ENCODE measurements around the gene VEPH1.

The VEPH1 gene

DNA sequence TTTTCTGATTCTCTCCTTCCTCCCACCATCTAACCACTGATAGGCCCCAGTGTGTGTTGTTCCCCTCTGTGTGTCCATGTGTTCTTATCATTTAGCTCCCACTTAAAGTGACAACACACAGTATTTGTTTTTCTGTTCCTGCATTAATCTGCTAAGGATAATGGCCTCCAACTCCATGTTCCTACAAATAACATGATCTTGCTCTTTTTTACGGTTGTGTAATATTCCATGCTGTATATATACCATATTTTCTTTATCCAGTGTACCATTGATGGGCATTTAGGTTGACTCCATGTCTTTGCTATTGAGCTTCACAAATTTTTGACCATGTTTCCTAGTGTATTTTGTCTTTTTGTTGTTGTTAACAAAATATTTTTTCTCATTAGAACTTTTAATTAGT lies 30.6 kb downstream of the VEPH1 start:
- DNase-seq, result no peak

DNA sequence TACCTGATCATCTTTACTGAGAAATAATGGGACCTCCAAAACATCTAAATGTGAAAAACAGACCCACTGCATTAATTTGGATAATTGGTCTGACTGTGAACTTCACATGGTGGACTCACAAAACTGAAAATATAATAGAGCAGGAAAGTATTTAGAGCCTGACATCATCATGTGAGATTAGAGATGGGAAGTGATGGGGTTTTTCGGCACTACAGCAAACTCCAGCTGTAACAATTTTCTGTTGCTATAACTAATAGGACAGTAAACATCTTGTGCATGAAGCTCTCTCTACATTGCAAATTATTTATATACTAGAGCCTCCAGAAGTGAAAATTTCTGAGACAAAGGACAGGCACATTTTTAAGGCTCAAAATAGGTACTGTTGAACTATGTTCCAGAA lies 32.2 kb downstream of the VEPH1 start:
- no peak for DNase-seq

DNA sequence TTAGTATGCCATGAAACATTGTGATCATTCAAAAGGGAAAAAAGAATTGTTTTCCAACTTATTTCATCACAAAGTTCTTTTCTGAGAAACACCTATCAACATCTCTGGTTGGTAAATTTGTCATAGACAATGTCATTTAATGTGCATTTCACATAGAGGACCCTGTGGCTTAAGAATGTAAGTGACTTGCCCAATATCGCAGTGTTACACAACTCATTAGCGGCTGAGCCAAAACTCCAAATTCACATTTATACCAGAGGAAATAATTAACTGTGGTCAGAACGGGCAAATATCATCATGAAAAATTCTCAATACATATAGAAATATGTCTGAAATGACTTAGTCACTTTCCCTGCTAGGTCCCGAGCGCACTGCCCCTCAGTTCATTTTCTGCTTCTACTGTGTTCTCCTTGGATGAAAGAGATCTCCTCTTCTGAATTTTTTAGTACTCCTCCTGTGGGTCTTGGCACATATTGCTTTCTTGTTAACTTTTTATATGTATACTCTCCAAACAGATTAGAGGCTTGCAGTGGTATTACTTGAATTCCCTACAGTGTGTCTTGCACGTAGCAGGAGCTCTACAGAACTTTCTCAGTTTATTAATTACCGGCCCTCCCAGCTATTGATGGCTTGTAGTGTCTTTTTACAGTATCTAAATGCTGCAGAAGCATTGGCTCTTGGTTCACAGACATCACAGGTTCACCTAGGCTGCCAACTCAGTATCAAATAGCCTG lies 33.5 kb downstream of the VEPH1 start:
- DNase-seq, result no peak

DNA sequence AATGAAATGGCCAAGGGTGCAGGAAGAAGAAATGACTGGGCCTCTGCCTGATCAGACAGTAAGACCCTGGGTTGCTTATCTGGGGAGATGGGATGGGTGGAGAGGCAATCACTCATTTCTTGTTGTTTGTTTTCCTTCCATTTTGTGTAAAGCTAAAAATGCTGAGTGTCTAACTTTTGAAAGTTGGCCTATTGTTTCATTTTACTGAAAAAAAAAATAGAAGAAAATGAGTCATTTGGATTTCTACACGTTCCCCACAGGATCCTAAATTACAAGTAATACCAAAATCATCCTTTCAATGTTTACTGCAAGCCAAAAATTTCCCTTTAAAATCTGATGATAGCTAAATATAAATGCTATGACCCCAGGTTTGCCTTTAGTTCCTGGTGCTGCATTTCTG lies 36.0 kb downstream of the VEPH1 start:
- DNase-seq, result no peak

DNA sequence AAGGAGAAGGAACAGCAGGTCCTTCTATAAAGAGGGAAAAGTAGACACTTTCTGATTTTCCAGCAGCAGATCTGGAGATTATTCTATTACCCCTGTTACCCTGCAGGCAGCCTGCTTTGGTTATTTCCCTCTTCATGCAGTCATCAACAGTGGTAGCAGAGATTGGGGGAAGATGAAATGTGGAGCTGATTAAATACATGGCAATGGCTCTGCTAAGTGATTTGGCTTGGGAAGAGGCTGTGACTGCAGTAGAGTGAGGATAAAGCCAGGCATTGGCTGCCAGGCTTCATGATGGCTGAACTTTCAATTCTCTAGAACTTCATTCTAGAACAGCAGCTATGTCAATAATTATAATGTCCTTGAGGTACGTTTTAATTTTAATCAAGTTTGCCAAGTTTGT lies 37.5 kb downstream of the VEPH1 start:
- DNase-seq, result no peak

DNA sequence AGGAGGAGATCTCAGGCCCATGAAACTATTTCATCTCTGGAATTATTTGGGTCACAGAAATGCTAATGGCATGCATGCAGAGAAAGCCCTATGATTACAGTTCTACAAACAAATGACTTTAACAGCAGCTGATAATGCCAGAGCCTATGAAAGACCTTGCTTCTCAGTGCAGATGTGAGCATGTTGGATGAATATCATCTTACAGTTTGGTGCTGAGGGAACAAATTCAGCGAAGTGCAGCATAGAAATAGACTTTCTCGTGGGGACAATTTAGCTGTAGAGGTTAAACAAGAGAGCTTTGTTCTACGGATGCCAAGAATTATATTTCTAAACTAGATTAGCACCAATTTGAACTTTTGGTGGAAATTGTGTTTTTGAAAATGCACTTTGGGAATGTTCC lies 38.9 kb downstream of the VEPH1 start:
- no peak for DNase-seq

DNA sequence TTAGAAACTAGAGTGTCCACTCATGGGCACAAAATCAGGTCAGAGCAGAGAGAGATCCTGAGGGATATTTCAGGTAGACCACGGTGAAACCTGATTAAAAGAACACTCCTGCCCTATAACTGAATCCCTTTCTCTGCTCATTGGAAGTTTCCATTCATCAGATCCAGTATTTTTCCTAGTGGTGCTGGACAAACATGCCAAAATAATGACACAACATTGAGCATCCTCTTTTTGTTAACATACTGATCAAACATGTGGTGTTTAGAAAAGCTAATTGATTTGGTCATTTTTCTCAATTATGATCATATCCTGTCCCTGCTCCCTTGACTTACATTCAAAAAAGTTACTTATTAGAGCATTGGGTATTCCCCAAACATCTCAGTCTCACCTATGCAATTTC lies 39.4 kb downstream of the VEPH1 start:
- DNase-seq, result no peak

DNA sequence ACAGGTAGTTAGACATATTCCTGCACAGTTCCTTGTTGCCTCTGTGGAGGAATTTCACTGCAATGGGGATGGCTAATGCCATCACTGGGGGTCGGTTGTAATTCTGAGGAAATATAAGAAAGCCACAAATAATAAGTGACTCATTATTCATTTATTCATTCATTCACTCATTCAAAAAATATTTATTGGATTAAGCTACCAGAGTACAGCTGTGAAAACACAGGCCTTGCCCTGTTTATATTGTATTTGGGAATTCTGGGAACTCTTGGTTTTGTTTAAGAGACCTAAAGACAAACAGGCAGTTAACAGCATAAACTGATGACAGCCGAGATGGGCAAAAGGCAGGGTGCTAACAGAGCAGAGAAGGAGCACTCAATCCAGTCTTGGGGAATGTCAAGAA lies 43.0 kb downstream of the VEPH1 start:
- DNase-seq, result no peak

DNA sequence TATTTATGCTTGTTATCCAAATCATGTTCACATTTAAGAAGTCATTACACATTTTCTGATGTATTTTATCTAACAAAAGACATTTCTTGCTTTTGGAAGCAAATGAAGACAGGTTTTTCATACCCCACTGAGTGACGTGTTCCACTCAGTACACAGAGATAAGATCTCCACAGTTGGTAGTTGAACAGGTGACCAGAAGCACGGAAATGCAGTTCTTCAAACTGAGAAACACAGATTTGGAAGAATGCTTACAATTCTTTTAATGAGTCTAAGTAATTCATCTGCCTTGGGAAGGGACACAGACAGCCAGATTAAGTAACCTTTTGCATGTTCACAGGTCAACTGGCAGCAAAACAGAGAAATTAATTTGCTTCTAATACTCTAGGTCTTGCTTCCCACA lies 43.5 kb downstream of the VEPH1 start:
- no peak for DNase-seq

DNA sequence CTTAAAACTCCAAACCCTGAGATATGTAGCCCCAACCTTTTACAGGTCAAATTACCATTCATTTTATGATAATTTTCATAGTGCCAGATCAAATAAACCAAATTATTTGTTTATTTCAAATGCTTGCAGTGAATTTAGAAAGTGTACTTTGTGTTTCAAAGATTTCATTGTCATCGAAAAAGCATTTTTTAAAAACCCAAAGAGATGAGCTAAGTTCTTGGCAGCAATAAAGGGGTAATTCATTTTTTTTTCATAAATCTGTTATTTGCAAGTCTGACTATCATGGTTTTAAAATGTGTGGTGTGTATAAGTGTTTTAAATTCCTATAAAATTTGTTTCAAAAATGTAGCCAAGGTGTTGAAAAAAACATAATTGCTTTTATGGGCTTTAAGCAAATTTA lies 49.4 kb downstream of the VEPH1 start:
- DNase-seq, result no peak

DNA sequence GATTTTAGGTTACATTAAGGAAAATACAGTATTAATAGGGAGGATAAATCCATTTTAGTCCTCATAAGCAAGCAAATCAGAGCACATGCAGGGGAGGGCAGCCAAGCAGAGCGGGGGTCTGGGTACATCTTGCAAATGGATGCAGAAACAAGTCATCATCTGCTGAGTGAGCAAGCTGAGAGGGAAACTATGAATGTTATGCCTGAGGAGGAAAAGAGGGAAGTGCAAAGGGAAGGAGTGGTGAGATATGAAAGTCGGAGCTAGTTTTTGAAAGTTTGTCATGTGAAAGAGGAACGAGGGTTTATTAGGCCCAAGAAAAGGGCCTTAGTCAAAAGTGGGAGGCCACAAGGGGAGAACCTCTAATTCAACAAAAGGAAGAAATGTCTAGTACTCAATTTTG lies 51.1 kb downstream of the VEPH1 start:
- no peak for DNase-seq

DNA sequence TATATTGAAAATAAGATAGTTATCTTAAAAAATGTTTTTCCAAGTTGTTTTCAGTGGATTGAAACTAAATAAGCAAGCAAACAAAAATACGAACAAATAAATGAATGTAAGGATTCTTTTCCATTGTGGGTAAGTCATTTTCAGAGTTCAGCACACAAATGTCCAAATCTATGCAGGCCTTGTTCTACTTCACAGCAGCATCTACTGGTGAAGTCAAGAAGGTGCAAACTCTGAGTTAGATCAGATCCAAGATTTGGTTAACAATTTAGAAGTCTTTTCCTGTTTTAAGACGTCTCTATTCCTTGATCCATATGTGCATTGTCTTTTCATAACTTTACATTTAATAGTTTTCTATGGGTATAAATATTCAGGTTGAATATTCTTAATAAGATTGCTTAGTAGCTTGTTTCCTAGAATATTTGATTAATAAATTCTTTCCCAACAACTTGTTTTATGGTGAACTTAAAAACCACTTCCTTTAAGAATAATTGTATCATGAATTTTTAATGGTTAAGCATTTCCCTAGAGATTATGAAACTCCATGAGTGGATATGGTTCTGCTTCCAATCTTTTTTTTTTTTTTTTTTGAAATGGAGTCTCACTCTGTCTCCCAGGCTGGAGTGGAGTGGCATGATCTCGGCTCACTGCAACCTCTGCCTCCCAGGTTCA lies 56.1 kb downstream of the VEPH1 start:
- no peak for DNase-seq

DNA sequence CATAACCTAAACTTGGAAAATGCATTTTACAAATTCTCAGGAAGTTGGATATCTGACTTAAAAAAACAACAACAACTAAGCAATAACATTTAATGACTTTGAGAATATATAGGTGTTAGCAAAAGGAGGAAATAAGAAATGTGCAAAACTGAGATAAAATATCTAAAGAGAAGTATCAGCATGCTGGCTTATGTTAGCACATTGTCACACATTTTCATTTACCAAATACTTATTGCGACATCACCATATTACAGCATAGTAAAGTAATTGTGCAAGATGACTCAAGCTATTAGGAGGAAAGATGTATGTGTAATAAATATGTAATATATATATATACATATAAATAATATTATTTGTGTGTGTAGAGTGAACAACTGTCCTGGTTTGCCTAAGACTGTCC lies 57.4 kb downstream of the VEPH1 start:
- DNase-seq, result no peak

DNA sequence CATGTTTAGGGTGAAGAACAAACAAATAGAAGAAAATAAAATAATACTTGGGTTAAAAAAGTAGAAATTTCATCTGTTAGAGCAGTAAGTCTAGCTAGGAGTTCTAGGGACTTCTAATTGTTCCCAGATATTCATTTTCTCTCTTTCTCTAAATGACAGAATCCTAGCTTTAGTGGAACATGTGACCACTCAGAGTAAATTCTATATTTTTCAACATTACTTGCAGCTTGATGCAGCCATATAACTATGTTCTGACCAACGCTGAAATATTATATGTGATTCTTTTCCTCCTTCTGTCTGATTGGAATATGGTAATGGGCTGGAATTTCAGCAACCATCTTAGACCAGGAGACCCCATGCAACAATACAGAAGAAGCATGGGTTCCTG lies 58.4 kb downstream of the VEPH1 start:
- DNase-seq, result no peak

DNA sequence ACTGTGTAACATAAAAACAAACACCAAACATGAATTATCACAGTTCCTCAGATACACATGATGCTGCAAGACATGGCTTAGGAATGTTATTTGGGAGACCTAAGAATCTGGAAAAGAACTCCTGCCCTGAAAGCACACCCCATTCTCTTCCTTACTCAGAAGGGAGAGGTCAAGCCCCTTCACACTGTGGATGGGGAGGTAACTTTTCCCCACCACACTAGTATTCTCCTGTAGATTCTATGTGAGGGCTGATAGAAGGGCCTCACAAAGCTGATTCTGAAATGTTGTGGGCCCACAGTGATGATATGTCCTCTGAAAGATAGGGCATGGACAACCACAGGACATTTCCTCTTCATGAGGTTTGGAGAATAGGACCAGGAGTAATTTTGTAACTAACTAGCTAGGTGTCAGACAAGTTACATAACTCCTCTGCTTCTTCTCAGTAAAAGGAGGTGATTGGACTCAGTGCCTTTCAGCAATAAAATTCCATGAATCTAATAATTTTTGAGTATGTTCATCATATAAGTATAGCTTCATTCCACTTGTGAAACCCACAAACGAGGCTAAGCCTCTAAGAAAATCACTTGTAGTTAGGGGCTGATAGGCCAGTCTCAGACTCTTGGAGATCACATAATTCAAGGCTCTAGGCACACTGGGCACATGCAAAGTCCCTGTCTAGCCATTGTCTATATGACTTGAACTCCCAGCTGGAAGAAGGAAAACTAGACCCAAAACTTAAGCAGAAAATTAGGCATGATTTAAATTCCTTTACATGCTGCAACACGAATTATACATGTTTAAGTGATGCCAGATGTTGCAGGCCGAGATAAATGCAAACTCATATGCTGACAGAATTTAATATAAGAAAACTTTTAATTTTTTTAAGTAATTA lies 59.1 kb downstream of the VEPH1 start:
- no peak for DNase-seq

DNA sequence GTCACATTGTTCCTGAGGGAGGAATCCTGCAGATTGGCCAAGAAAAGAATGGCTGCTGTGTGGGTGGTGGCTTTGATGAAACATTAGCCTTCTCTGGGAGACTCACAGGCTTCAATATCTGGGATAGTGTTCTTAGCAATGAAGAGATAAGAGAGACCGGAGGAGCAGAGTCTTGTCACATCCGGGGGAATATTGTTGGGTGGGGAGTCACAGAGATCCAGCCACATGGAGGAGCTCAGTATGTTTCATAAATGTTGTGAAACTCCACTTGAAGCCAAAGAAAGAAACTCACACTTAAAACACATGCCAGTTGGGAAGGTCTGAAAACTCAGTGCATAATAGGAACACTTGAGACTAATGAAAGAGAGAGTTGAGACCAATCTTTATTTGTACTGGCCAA lies 60.5 kb downstream of the VEPH1 start:
- DNase-seq, result no peak

DNA sequence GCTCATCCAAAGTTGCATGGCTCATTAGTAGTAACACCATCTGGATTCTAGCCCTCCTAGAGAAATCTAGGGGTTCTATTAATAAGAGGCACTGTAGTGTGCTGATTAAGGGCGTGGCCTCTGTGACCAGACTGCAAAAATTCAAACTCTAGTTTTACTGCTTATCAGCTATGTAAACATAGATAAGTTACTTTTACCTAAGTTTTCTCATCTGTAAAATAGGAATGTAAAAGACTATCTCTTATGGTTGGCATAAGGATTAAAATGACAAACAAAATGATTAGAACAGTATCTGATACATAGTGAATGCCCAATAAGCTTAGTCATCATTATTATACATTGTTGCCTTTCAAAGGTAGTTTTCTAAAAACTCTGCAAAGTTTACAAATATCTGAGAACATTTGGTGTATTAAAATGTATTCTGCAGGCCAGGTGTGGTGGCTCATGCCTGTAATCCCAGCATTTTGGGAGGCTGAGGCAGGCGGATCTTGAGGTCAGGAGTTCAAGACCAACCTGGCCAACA lies 62.1 kb downstream of the VEPH1 start:
- no peak for DNase-seq

DNA sequence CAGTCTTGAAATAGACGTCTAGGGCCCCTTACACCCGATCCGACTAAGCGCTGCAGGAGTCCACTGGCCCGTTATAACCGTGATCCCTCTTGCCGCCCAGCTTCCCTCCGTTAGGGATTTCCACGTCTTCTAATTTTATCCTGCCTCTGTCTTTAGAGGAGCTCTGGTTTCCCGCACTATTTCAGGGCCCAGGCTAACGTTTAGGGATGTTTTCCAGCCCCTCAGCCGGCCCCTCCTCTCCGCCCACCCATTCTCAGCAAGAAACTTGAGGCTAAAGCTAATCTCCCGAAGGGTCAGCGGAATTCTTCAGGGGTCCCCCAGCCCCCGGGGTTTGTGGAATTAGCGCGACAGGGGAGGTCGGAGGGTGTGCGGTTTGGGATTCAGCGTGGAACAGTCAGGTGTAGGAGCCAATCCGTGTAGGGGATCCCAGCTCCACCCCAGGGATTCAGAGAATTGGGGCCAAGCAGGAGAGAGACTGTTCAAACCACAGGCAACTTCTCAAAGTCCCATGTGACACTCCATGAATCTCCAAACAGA lies 65.0 kb downstream of the VEPH1 start:
- DNase-seq, result no peak

DNA sequence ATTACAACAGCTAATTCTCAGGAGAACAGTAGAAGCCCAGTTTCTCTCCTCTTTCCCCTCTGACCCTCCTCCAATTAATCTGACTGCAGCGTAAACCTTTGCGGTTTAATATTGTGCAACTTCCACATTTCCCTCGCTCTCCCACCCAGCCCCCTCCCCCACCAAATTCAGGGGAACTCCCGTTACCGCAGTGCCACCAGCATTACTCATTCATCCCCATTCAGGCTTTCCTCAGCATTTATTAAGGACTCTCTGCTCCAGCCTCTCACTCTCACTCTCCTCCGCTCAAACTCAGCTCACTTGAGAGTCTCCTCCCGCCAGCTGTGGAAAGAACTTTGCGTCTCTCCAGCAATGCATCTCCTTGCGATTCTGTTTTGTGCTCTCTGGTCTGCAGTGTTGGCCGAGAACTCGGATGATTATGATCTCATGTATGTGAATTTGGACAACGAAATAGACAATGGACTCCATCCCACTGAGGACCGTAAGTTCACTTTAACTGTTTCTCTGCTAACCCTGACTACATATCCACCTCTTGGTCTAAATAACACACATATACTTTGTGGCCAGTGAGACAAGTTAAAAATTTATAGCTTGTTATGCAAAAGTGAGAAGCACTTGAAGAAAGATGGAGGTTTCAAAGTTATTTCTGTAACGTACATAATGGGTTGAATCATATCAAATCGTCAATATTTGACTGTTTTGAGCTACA lies 66.5 kb downstream of the VEPH1 start, which contains the start of gene PTX3:
Gene PTX3 (plus strand): TSS at position 268 of the 709 bp plus-strand sequence. CDS start 84 bp downstream, at position 352.
- no peak for DNase-seq

DNA sequence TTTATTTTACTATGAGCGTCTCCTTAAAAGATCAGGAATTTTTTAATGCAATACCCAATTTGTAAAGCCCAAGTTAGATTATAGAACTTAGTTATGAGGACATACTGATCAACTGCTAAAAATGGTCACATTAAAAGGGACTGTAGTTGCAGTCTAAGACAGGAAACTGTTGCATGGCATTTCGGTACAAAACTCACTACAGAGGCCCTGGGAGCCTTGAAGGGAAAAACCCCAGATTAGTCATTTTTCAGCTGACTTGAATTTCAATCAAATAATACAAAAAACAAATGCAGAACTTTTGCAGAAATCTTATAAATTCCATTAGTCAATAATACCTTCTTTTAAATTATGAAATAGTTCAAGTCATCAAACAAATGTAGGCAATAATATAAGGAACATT lies 73.5 kb downstream of the VEPH1 start:
- DNase-seq, result no peak

DNA sequence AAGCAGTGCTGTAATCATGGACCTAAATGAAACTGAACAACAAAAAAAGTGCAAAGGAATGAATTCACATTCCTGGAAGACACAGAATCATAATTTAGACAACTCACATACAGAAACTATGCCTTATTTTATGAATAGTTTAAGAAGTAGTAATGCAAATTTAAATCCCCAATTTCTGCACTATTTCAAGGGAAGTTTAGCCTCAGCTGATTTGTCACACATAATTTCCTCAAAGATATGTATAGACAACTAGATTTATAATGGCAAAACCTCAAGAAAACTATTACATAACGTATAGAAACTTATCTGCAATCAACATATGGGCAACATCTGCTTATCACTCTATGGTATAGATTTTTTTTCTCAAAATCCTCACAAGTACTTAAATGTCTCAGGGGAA lies 74.4 kb downstream of the VEPH1 start:
- no peak for DNase-seq

DNA sequence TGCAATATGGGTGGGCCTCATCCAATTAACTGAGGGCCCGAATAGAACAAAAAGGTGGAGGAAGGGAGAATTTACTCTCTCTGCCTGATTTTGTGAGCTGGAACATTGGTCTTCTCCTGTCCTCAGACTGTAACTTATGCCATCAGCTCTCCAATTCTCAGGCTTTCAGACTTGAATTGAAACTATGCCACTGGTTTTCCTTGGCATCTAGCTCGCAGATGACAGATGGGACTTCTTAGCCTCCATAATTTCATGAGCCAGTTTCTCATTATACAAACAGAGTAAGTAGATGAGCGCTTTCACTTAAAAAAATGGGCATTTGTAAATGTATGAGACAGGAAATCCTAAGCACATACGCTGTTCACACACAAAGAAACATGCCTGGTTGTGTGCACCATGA lies 75.3 kb downstream of the VEPH1 start:
- DNase-seq, result no peak

DNA sequence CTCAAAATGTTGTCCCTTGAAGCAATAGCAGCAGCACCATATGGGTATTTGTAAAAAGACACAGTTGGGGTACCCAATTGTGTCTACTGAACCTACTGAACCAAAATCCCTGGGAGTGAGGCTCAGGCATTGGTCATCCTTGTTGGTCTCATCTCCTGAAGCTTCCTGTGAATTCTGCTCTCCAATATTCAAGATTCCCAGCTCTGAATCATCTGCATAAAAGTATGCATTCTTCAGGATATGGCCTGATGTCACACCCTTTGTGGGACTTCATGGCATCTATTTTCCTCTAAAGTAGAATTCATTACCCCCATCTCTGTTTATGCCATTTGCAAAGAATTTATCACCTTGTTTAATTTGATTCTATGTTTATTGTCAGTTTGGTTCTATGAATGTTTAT lies 79.9 kb downstream of the VEPH1 start:
- DNase-seq, result no peak
